ENCODE measurements around the gene NOXO1. TPM values are rescaled to one million over a fixed set of nuclear protein-coding genes. Genes with fewer than 3 reads are reported as not detected.

The NOXO1 gene
- total and polyA plus RNA-seq, 9 of the 15 experiments (the other 6 are each of a cell fraction or from before 2014, with no cell fraction given), result not detected

GRCh38 chr16:2009791-2010510, 28.7 kb upstream of the NOXO1 start, which contains the start of gene ZNF598 (continued):
- TF ChIP-seq ZMIZ1 (IDR thresholded peaks at IDR 0.05; ENCODE audit: low read depth in 2 of 2, low read length in 2 of 2) (peak in 1 of 2 experiments; percentile 19; a peak in 1 of 4 replicates), THRB (CRISPR knock-in tag; conservative IDR thresholded peaks at IDR 0.05) (no peak), HLTF (IDR thresholded peaks at IDR 0.05) (no peak), ZNF398 (CRISPR knock-in tag; IDR thresholded peaks at IDR 0.05) (no peak), SIN3B (IDR thresholded peaks at IDR 0.05; ENCODE audit: low read depth) (peak; percentile 53; the same call in 1 of the 2 replicates), MITF (IDR thresholded peaks at IDR 0.05) (no peak), E2F3 (CRISPR knock-in tag; IDR thresholded peaks at IDR 0.05) (peak; percentile 37; the same call in 1 of the 2 replicates), FOXA3 (CRISPR knock-in tag; conservative IDR thresholded peaks at IDR 0.05 in 1 of 2, IDR thresholded peaks at IDR 0.05 in 1 of 2) (no peak), DDX20 (tag; IDR thresholded peaks at IDR 0.05; ENCODE audit: low read depth) (no peak), ZNF253 (CRISPR knock-in tag; conservative IDR thresholded peaks at IDR 0.05) (no peak)

Measured in K562 (cell line).